Left lung (tissue), 10 donors: ENCODE data around the gene ACAT2. TPM values are rescaled to one million over a fixed set of nuclear protein-coding genes. Genes with fewer than 3 reads are reported as not detected.
"Not testable (repeated sequence)": the region's sequence is repeated elsewhere in the genome, so short reads cannot be mapped to it uniquely, and the experiment has no call there.

Experiments used
- ATAC-seq: fragments of 200-7000 bp; cut with Tn5 transposase; one replicate; pipeline ENCODE4 v1.9.1; 2020; ENCODE audit warnings: moderate library complexity
- DNase-seq, 4 donors: peaks; one replicate each; pipeline ENCODE4 v3.0.0-alpha.2; 2013 to 2020
- H3K27ac ChIP-seq, 2 donors: fragments of 200-600 bp; sonication (generic) in 1 of 2; one replicate each; pipeline versions ENCODE4 v1.5.0 to v1.8.0; 2020 to 2021
- H3K27me3 ChIP-seq, 2 donors: fragments of 200-600 bp; sonication (generic) in 1 of 2; one replicate each; pipeline versions ENCODE4 v1.5.0 to v1.8.0; 2020 to 2021
- H3K36me3 ChIP-seq, 2 donors: fragments of 200-600 bp; sonication (generic) in 1 of 2; one replicate each; pipeline versions ENCODE4 v1.5.0 to v1.8.0; 2020 to 2021
- H3K4me1 ChIP-seq, 2 donors: fragments of 200-600 bp; one replicate each; pipeline ENCODE4 v1.8.0; 2021
- H3K4me3 ChIP-seq, 2 donors: fragments of 200-600 bp; sonication (generic) in 1 of 2; one replicate each; pipeline versions ENCODE4 v1.5.0 to v1.8.0; 2020 to 2021; ENCODE audit warnings: mild to moderate bottlenecking in 1 of 2
- H3K9me3 ChIP-seq, 2 donors: fragments of 200-600 bp; sonication (generic) in 1 of 2; one replicate each; pipeline versions ENCODE4 v1.5.0 to v1.8.0; 2020 to 2021
- CTCF ChIP-seq, 2 donors: fragments of 200-600 bp; sonication (generic) in 1 of 2; IDR thresholded peaks; one replicate each; pipeline versions ENCODE4 v1.5.0 to v1.8.0; 2021; ENCODE audit warnings: antibody characterized with exemption in 2 of 2
- intact Hi-C, 2 donors: fragments of 100-400 bp; cut with DNase I; formaldehyde crosslinking; loops; one replicate each; pipeline versions ENCODE4 v1.11.2 to v1.14.2; 2022
- polyA plus RNA-seq, 6 donors: library from polyadenylated mRNA; unstranded; fragments of 120-200 nt; gene quantifications; one replicate each; pipeline ENCODE4 v1.2.1, GENCODE V29; 2013; ENCODE audit not compliant: insufficient read length in 6 of 6
- total RNA-seq, 2 donors: library from RNA; stranded (reverse); fragmentation: NEBNext Ultra II Directional; extraction: Animal tissue kit (Norgen Biotek cat#: 25700); gene quantifications; one replicate each; pipeline ENCODE4 v1.2.1, GENCODE V29; 2021
- donor health status: DM: no; HTN: yes; CAD: no.
- donor health status: DM: no; HTN: no; CAD: no.

The ACAT2 gene
- total and polyA plus RNA-seq, 8 donors: 25.2 to 116 (median 30.9) TPM

- H3K9me3 ChIP-seq: no peaks in the 10 kb centered on the region
Measured at GRCh38 chr6:159742165-159742564, 19.7 kb upstream of the ACAT2 start.

GRCh38 chr6:159745081-159745480 is 16.8 kb upstream of the ACAT2 start:
- intact Hi-C loops: no loop called here
- H3K36me3 ChIP-seq: peaks cover 13 to 100% of the 10 kb centered on the region in 2 donors

More at GRCh38 chr6:159742165-159742564, 19.7 kb upstream of the ACAT2 start:
- Histone ChIP-seq H3K27ac (no peak overlapping the region), H3K36me3 (peaks cover 13 to 88% of the 10 kb centered on the region in 2 donors), H3K4me1 (peaks cover 0 to 34% of the 10 kb centered on the region in 2 donors), H3K4me3 (no peak overlapping the region), H3K27me3 (no peaks in the 10 kb centered on the region)
- no peak for ATAC-seq
- DNase-seq: no peak
- intact Hi-C loops: no loop called here
- no peak for TF ChIP-seq CTCF (IDR thresholded peaks at IDR 0.05)

GRCh38 chr6:159746759-159747158 is 15.1 kb upstream of the ACAT2 start:
- no peaks in the 10 kb centered on the region for H3K27me3 ChIP-seq
- no peak overlapping the region for H3K27ac ChIP-seq
- H3K4me1 ChIP-seq: peaks cover 0 to 4% of the 10 kb centered on the region in 2 donors
- DNase-seq (no peak), ATAC-seq (no peak)
- H3K9me3 ChIP-seq: no peaks in the 10 kb centered on the region
- no peak for TF ChIP-seq CTCF (IDR thresholded peaks at IDR 0.05)
- intact Hi-C loops: no loop called here
- no peak overlapping the region for H3K4me3 ChIP-seq
- H3K36me3 ChIP-seq: peaks cover 13 to 99% of the 10 kb centered on the region in 2 donors

More at GRCh38 chr6:159745081-159745480, 16.8 kb upstream of the ACAT2 start:
- Histone ChIP-seq H3K27ac (peak overlapping the region in 1 of 2 donors; percentile 9), H3K4me1 (peaks cover 0 to 5% of the 10 kb centered on the region in 2 donors), H3K4me3 (no peak overlapping the region), H3K9me3 (no peaks in the 10 kb centered on the region), H3K27me3 (no peaks in the 10 kb centered on the region)
- TF ChIP-seq CTCF (IDR thresholded peaks at IDR 0.05): no peak
- no peak for ATAC-seq
- no peak for DNase-seq

GRCh38 chr6:159748127-159748526 is 13.7 kb upstream of the ACAT2 start:
- peaks cover 7 to 99% of the 10 kb centered on the region in 2 donors for H3K36me3 ChIP-seq
- intact Hi-C loops, H3K9me3 ChIP-seq, H3K4me3 ChIP-seq, DNase-seq, H3K27me3 ChIP-seq, H3K27ac ChIP-seq, H3K4me1 ChIP-seq, ATAC-seq: not testable (repeated sequence)

GRCh38 chr6:159751448-159751847 is 10.4 kb upstream of the ACAT2 start:
- H3K4me1 ChIP-seq: no peaks in the 10 kb centered on the region
- no peaks in the 10 kb centered on the region for H3K9me3 ChIP-seq
- H3K4me3 ChIP-seq: no peak overlapping the region
- no peak overlapping the region for H3K27ac ChIP-seq
- H3K27me3 ChIP-seq: no peaks in the 10 kb centered on the region
- peaks cover 0 to 99% of the 10 kb centered on the region in 2 donors for H3K36me3 ChIP-seq
- ATAC-seq (no peak), DNase-seq (no peak)
- TF ChIP-seq CTCF (IDR thresholded peaks at IDR 0.05): no peak
- intact Hi-C loops: no loop called here
